Pancreas (tissue), 10 donors: ENCODE measurements around the gene ERC1. TPM values are rescaled to one million over a fixed set of nuclear protein-coding genes. Genes with fewer than 3 reads are reported as not detected.
A peak's percentile ranks its signal among the peaks of the same experiment; 100 is the strongest.

Experiments used
- ATAC-seq, 4 donors: fragments of 200-7000 bp; cut with Tn5 transposase; one replicate each; pipeline versions ENCODE4 v1.8.0 to v1.9.1; 2020; ENCODE audit warnings: mild to moderate bottlenecking in 4 of 4, moderate library complexity in 4 of 4
- DNase-seq, 6 donors: peaks; one replicate each; pipeline ENCODE4 v3.0.0-alpha.2; 2020
- FAIRE-seq: peaks from 2 replicates; lab custom pipeline; 2012; peaks lifted over from hg19 to GRCh38; lab: Jason Lieb, UNC
- H3K27ac ChIP-seq, 4 donors: fragments of 200-600 bp; sonication (generic); 1 replicate in 3 of 4; 2 replicates in 1 of 4; pipeline versions ENCODE4 v1.5.0 to v1.8.0; 2020
- H3K27me3 ChIP-seq, 4 donors: fragments of 200-600 bp; one replicate each; pipeline ENCODE4 v1.8.0; 2021
- H3K36me3 ChIP-seq, 3 donors: fragments of 200-600 bp; sonication (generic) in 1 of 3; one replicate each; pipeline versions ENCODE4 v1.5.0 to v1.8.0; 2020 to 2021
- H3K4me1 ChIP-seq, 3 donors: fragments of 200-600 bp; one replicate each; pipeline ENCODE4 v1.8.0; 2021
- H3K4me3 ChIP-seq, 4 donors: fragments of 200-600 bp; sonication (generic) in 2 of 4; one replicate each; pipeline versions ENCODE4 v1.5.0 to v1.8.0; 2020 to 2021
- H3K9me3 ChIP-seq, 4 donors: fragments of 200-600 bp; one replicate each; pipeline ENCODE4 v1.8.0; 2021
- CTCF ChIP-seq, 4 donors: fragments of 200-600 bp; sonication (generic) in 3 of 4; IDR thresholded peaks; one replicate each; pipeline versions ENCODE4 v1.5.0 to v1.8.0; 2021; ENCODE audit warnings: antibody characterized with exemption in 4 of 4
- WGBS, 2 donors: extraction: QIAGEN DNeasy Blood & Tissue Kit; methylation state at CpG; one replicate each; pipeline ENCODE4 v1.1.7; 2013; 5-methylcytosine and 5-hydroxymethylcytosine counted together
- intact Hi-C, 3 donors: fragments of 100-400 bp; cut with DNase I; formaldehyde crosslinking; loops; one replicate each; pipeline versions ENCODE4 v1.11.1 to v1.14.2; 2022
- polyA plus RNA-seq, 2 donors: library from polyadenylated mRNA; stranded (reverse); fragments of 200-250 nt; gene quantifications; one replicate each; pipeline ENCODE4 v1.2.3, GENCODE V29; 2013
- total RNA-seq, 6 donors: library from RNA; stranded (reverse); fragmentation: NEBNext Ultra II Directional in 4 of 6; extraction: Animal tissue kit (Norgen Biotek cat#: 25700) in 4 of 6; gene quantifications; one replicate each; pipeline versions ENCODE4 v1.2.1 to v1.2.4, GENCODE V29; 2021 to 2023
- donor health status: healthy with polysubstance abuse.
- donor health status: DM: no; HTN: no; CAD: no; lungs with moderate emphysema.
- donor health status: DM: no; HTN: no; CAD: no.
- donor health status: control.
- donor health status: control.
- donor health status: Bipolar disorder and iron deficiency.
- donor health status: DM: yes; HTN: yes; CAD: no.
- donor health status: DM: no; HTN: no; CAD: no.
- donor health status: DM: no; HTN: no; CAD: no.
- donor health status: DM: yes; HTN: yes; CAD: no.

Gene ERC1
- total and polyA plus RNA-seq, 8 donors: 4.1 to 41.4 (median 20.5) TPM

- Histone ChIP-seq H3K4me3 (no peak overlapping the region), H3K27ac (no peak overlapping the region), H3K9me3 (no peaks in the 10 kb centered on the region), H3K4me1 (no peaks in the 10 kb centered on the region), H3K36me3 (no peaks in the 10 kb centered on the region), H3K27me3 (no peaks in the 10 kb centered on the region)
- WGBS, 2 donors: 73 to 75% methylated on average over 6 of the region's 6 CpGs
- DNase-seq (no peak), FAIRE-seq (peak; percentile 88), ATAC-seq (peak in 3 of 4 donors; percentile 40 to 57 (median 54))
- intact Hi-C loops: no loop called here
- TF ChIP-seq CTCF (IDR thresholded peaks at IDR 0.05): no peak
Observed at GRCh38 chr12:1350055-1350933, 359.3 kb downstream of the ERC1 start.

- Histone ChIP-seq H3K27me3 (no peaks in the 10 kb centered on the region), H3K4me1 (no peaks in the 10 kb centered on the region), H3K4me3 (no peak overlapping the region), H3K9me3 (no peaks in the 10 kb centered on the region), H3K36me3 (no peaks in the 10 kb centered on the region), H3K27ac (no peak overlapping the region)
- no peak for ATAC-seq
- 77 to 78% methylated on average over 1 of the region's 1 CpG for WGBS, 2 donors
- no peak for DNase-seq
- no peak for FAIRE-seq
- intact Hi-C loops: no loop called here
- no peak for TF ChIP-seq CTCF (IDR thresholded peaks at IDR 0.05)
Observed at GRCh38 chr12:1350934-1351240, 359.9 kb downstream of the ERC1 start.

- no peak overlapping the region for H3K27ac ChIP-seq
- H3K4me3 ChIP-seq: no peak overlapping the region
- FAIRE-seq (no peak), DNase-seq (no peak), ATAC-seq (no peak)
- H3K27me3 ChIP-seq: no peaks in the 10 kb centered on the region
- WGBS, 2 donors: 83 to 89% methylated on average over 2 of the region's 2 CpGs
- H3K36me3 ChIP-seq: no peaks in the 10 kb centered on the region
- intact Hi-C loops: no loop called here
- no peak for TF ChIP-seq CTCF (IDR thresholded peaks at IDR 0.05)
- H3K9me3 ChIP-seq: no peaks in the 10 kb centered on the region
- no peaks in the 10 kb centered on the region for H3K4me1 ChIP-seq
Observed at GRCh38 chr12:1351926-1352325, 360.9 kb downstream of the ERC1 start.

- ATAC-seq: no peak
Observed at GRCh38 chr12:1353451-1353850, 362.4 kb downstream of the ERC1 start.

More at GRCh38 chr12:1353451-1353850, 362.4 kb downstream of the ERC1 start:
- Histone ChIP-seq H3K27ac (no peak overlapping the region), H3K9me3 (no peaks in the 10 kb centered on the region), H3K27me3 (no peaks in the 10 kb centered on the region), H3K4me1 (no peaks in the 10 kb centered on the region), H3K4me3 (no peak overlapping the region), H3K36me3 (no peaks in the 10 kb centered on the region)
- DNase-seq (no peak), FAIRE-seq (no peak)
- TF ChIP-seq CTCF (IDR thresholded peaks at IDR 0.05): no peak
- WGBS, 2 donors: 94 to 97% methylated on average over 2 of the region's 2 CpGs
- intact Hi-C loops: no loop called here
